GM12878 (cell line): Measurements from ENCODE around the gene PIWIL1. TPM values are rescaled to one million over a fixed set of nuclear protein-coding genes. Genes with fewer than 3 reads are reported as not detected.

Experiments used
- ATAC-seq: fragments of 200-7000 bp; cut with Tn5 transposase; 3 replicates; pipeline ENCODE4 v1.9.1; 2020; ENCODE audit warnings: mild to moderate bottlenecking, moderate library complexity
- BruUV-seq: library from RNA; stranded (reverse); fragments of 400-500 nt; replicated peaks from 2 replicates; lab custom pipeline; 2021; lab: Mats Ljungman, UMichigan
- CTCF ChIA-PET: fragments of 300-600 bp; sonication (Branson Sonifier 250); formaldehyde crosslinking; extraction: SDS; loops from one replicate; lab custom pipeline; 2021; ENCODE audit warnings: inconsistent platforms; lab: Yijun Ruan, JAX
- POLR2A ChIA-PET: fragments of 350-600 bp; formaldehyde crosslinking; extraction: SDS; loops from one replicate; lab custom pipeline; 2021; ENCODE audit warnings: inconsistent platforms; lab: Charles Lee
- RAD21 ChIA-PET: fragments of 300-600 bp; sonication (Branson Sonifier 250); formaldehyde crosslinking; loops from one replicate; lab custom pipeline; 2023; ENCODE audit warnings: antibody characterized with exemption; ENCODE audit not compliant: unreplicated experiment; lab: Charles Lee
- SMC1A ChIA-PET: fragments of 300-600 bp; sonication (Branson Sonifier 250); formaldehyde crosslinking; loops from one replicate; lab custom pipeline; 2023; ENCODE audit not compliant: unreplicated experiment, uncharacterized antibody; lab: Charles Lee
- DNase-seq: peaks from one replicate; pipeline ENCODE4 v3.0.0-alpha.2; 2011; ENCODE audit warnings: low read depth, low spot score
- FAIRE-seq: peaks from 3 replicates; lab custom pipeline; 2011; peaks lifted over from hg19 to GRCh38; lab: Jason Lieb, UNC
- H2AFZ ChIP-seq: 2 replicates; pipeline ENCODE4 v1.6.0; 2011; ENCODE audit warnings: low read depth, low read length, control low read depth; ENCODE audit not compliant: control insufficient read depth
- H3K27ac ChIP-seq: 2 replicates; pipeline ENCODE4 v1.5.1; 2011; ENCODE audit warnings: control low read depth; ENCODE audit not compliant: control insufficient read depth, insufficient read depth
- H3K27me3 ChIP-seq, 2 experiments: replicated peaks in 1 of 2; 2 replicates each; pipeline versions ENCODE4 v1.6.0 to v1.6.1; 2011; ENCODE audit warnings: low read length in 1 of 2; ENCODE audit not compliant: control insufficient read depth in 2 of 2, insufficient read depth in 2 of 2
- H3K36me3 ChIP-seq, 2 experiments: 2 replicates each; pipeline ENCODE4 v1.5.1; 2011; ENCODE audit warnings: low read length in 1 of 2; ENCODE audit not compliant: control insufficient read depth in 2 of 2, insufficient read depth in 2 of 2
- H3K4me1 ChIP-seq: 2 replicates; pipeline ENCODE4 v1.6.1; 2011; ENCODE audit warnings: mild to moderate bottlenecking, low read length, moderate library complexity, mixed read lengths; ENCODE audit not compliant: control insufficient read depth, insufficient read depth
- H3K4me2 ChIP-seq: 2 replicates; pipeline ENCODE4 v1.6.0; 2011; ENCODE audit warnings: control low read depth; ENCODE audit not compliant: control insufficient read depth, insufficient read depth
- H3K4me3 ChIP-seq: fragments of 200-600 bp; sonication (generic); 2 replicates; pipeline ENCODE4 v1.5.1; 2016
- H3K79me2 ChIP-seq: 2 replicates; pipeline ENCODE4 v1.6.0; 2011; ENCODE audit warnings: low read length; ENCODE audit not compliant: control insufficient read depth, insufficient read depth
- H3K9ac ChIP-seq: 2 replicates; pipeline ENCODE4 v1.8.0; 2011; ENCODE audit warnings: low read length, control low read depth, mixed read lengths; ENCODE audit not compliant: control insufficient read depth, insufficient read depth
- H3K9me3 ChIP-seq: replicated peaks from 3 replicates; pipeline ENCODE4 v1.5.1; 2011; ENCODE audit warnings: mild to moderate bottlenecking, low read length; ENCODE audit not compliant: control insufficient read depth, insufficient read depth
- H4K20me1 ChIP-seq: 2 replicates; pipeline ENCODE4 v1.6.0; 2011; ENCODE audit not compliant: control insufficient read depth, insufficient read depth
- CBFB ChIP-seq: IDR thresholded peaks from 2 replicates; pipeline ENCODE4 v1.6.1; 2016; ENCODE audit warnings: antibody characterized with exemption, low read depth
- CEBPB ChIP-seq, 2 experiments: fragments of 150-350 bp in 1 of 2; IDR thresholded peaks; 2 replicates each; pipeline ENCODE4 v1.6.1; 2012 to 2014; ENCODE audit warnings: low read depth in 2 of 2, low read length in 2 of 2, borderline replicate concordance in 1 of 2, inconsistent platforms in 1 of 2
- HCFC1 ChIP-seq: fragments of 150-350 bp; IDR thresholded peaks from 2 replicates; pipeline ENCODE4 v1.6.1; 2014; ENCODE audit warnings: low read length
- KLF5 ChIP-seq: fragments of 450-650 bp; IDR thresholded peaks from 2 replicates; pipeline ENCODE4 v1.6.1; 2014; ENCODE audit warnings: mild to moderate bottlenecking; ENCODE audit not compliant: partially characterized antibody
- STAT1 ChIP-seq: fragments of 450-650 bp; conservative IDR thresholded peaks from 2 replicates; pipeline ENCODE4 v1.6.1; 2014; ENCODE audit warnings: antibody characterized with exemption, mild to moderate bottlenecking
- SUPT20H ChIP-seq: IDR thresholded peaks from 2 replicates; pipeline ENCODE4 v1.6.1; 2011; ENCODE audit warnings: low read depth, mild to moderate bottlenecking, low read length, moderate library complexity, borderline replicate concordance; ENCODE audit not compliant: control insufficient read depth
- WRNIP1 ChIP-seq: IDR thresholded peaks from 2 replicates; pipeline ENCODE4 v1.6.1; 2011; ENCODE audit warnings: low read depth, low read length, improper control_type of control experiment, borderline replicate concordance
- ZNF592 ChIP-seq: fragments of 450-650 bp; IDR thresholded peaks from 2 replicates; pipeline ENCODE4 v1.6.1; 2017; ENCODE audit warnings: mild to moderate bottlenecking, moderate library complexity
- ZNF687 ChIP-seq: fragments of 450-650 bp; IDR thresholded peaks from 2 replicates; pipeline ENCODE4 v1.6.1; 2017; ENCODE audit warnings: mild to moderate bottlenecking, moderate library complexity
- WGBS: methylation state at CpG from one replicate; pipeline ENCODE4 v1.1.6; 2016; ENCODE audit warnings: low lambda C conversion rate; ENCODE audit not compliant: insufficient replicate concordance, insufficient coverage; ENCODE audit errors: missing lambda C conversion rate; 5-methylcytosine and 5-hydroxymethylcytosine counted together
- in situ Hi-C: fragments of 300-500 bp; cut with MboI; formaldehyde crosslinking; loops from 9 replicates; pipeline ENCODE4 v1.14.3; 2018; ENCODE audit warnings: mixed read lengths
- intact Hi-C: fragments of 100-400 bp; cut with micrococcal nuclease; formaldehyde crosslinking; loops from one replicate; pipeline ENCODE4 v1.14.2; 2022; ENCODE audit not compliant: unreplicated experiment
- polyA plus RNA-seq, 11 experiments: library from polyadenylated mRNA; depleted of rRNA in 4 of 11; unstranded in 6 of 11; stranded (reverse) in 5 of 11; fragments of >200 nt; fragmentation: Nextera tagmentation in 4 of 11; fragmentation: Illumina TruSeq in 1 of 11; extraction: Ambion mirVana in 4 of 11; extraction: Trizol in 1 of 11; gene quantifications; 1 replicate in 1 of 11; 2 replicates in 10 of 11; pipeline versions ENCODE4 v1.2.1 to v1.2.3, GENCODE V29; 2011 to 2016; ENCODE audit warnings: inconsistent platforms in 2 of 11, missing spikeins in 2 of 11, low read depth in 1 of 11
- total RNA-seq, 4 experiments: library from RNA; depleted of rRNA in 3 of 4; stranded (reverse); fragments of >200 nt in 3 of 4; fragmentation: Illumina TruSeq in 1 of 4; extraction: Trizol in 1 of 4; gene quantifications; 2 replicates each; pipeline versions ENCODE4 v1.2.1 to v1.2.3, GENCODE V29; 2013 to 2021
- TF ChIP-seq, protein P1 (sequence below): fragments of 450-650 bp; IDR thresholded peaks from 2 replicates; pipeline ENCODE4 v1.6.1; 2018; ENCODE audit warnings: mild to moderate bottlenecking, low read depth, moderate library complexity; ENCODE audit not compliant: partially characterized antibody

PIWIL1 gene
- total and polyA plus RNA-seq, 10 of the 15 experiments (the other 5 are each of a cell fraction or from before 2014, with no cell fraction given), result not detected

GRCh38 chr12:130396667-130397066, 59.0 kb downstream of the PIWIL1 start (continued):
- TF ChIP-seq SUPT20H, result no peak
- TF ChIP-seq ZNF592, result no peak
- no peak for TF ChIP-seq HCFC1

- no TSS peak for BruUV-seq
- POLR2A ChIA-PET, result no interaction called here
- TF ChIP-seq CEBPB (IDR thresholded peaks at IDR 0.05; ENCODE audit: borderline replicate concordance in 1 of 2, low read depth in 2 of 2, low read length in 2 of 2) (no peak), WRNIP1 (no peak), SUPT20H (no peak), KLF5 (no peak), STAT1 (no peak), HCFC1 (no peak), ZNF687 (no peak), CBFB (no peak)
- TF ChIP-seq, protein P1, sequence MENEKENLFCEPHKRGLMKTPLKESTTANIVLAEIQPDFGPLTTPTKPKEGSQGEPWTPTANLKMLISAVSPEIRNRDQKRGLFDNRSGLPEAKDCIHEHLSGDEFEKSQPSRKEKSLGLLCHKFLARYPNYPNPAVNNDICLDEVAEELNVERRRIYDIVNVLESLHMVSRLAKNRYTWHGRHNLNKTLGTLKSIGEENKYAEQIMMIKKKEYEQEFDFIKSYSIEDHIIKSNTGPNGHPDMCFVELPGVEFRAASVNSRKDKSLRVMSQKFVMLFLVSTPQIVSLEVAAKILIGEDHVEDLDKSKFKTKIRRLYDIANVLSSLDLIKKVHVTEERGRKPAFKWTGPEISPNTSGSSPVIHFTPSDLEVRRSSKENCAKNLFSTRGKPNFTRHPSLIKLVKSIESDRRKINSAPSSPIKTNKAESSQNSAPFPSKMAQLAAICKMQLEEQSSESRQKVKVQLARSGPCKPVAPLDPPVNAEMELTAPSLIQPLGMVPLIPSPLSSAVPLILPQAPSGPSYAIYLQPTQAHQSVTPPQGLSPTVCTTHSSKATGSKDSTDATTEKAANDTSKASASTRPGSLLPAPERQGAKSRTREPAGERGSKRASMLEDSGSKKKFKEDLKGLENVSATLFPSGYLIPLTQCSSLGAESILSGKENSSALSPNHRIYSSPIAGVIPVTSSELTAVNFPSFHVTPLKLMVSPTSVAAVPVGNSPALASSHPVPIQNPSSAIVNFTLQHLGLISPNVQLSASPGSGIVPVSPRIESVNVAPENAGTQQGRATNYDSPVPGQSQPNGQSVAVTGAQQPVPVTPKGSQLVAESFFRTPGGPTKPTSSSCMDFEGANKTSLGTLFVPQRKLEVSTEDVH, result no peak
Observed at GRCh38 chr12:130398100-130398848, 60.6 kb downstream of the PIWIL1 start.

More at GRCh38 chr12:130398100-130398848, 60.6 kb downstream of the PIWIL1 start:
- FAIRE-seq (no peak), DNase-seq (no peak), ATAC-seq (no peak)
- intact Hi-C loops (no loop called here), in situ Hi-C loops (no loop called here)
- Histone ChIP-seq H3K4me1 (no peaks in the 10 kb centered on the region), H2AFZ (no peak overlapping the region), H3K9me3 (no peaks in the 10 kb centered on the region), H4K20me1 (no peaks in the 10 kb centered on the region), H3K79me2 (no peaks in the 10 kb centered on the region), H3K9ac (no peak overlapping the region), H3K4me3 (no peak overlapping the region), H3K4me2 (no peak overlapping the region), H3K36me3 (no peaks in the 10 kb centered on the region), H3K27ac (no peak overlapping the region), H3K27me3 (no peaks in the 10 kb centered on the region)
- ChIA-PET SMC1A (interaction anchor here (0.6 kb wide), 1 partner anchor 25 kb away, joined by 3 read pairs; no protein-coding TSS in a partner anchor), CTCF (no interaction called here), RAD21 (no interaction called here)
- 10% methylated on average over 12 of the region's 12 CpGs for WGBS
